Right cardiac atrium (tissue), 5 donors: Measurements from ENCODE around the gene PKNOX1. TPM values are rescaled to one million over a fixed set of nuclear protein-coding genes. Genes with fewer than 3 reads are reported as not detected.
"Not testable (repeated sequence)": the region's sequence is repeated elsewhere in the genome, so short reads cannot be mapped to it uniquely, and the experiment has no call there.

Source experiments
- ATAC-seq, 2 donors: fragments of 200-7000 bp; cut with Tn5 transposase; one replicate each; pipeline versions ENCODE4 v1.8.0 to v1.9.1; 2020; ENCODE audit warnings: moderate library complexity in 2 of 2, mild to moderate bottlenecking in 1 of 2
- DNase-seq, 3 donors: peaks; one replicate each; pipeline ENCODE4 v3.0.0-alpha.2; 2020
- H3K27ac ChIP-seq: one replicate; pipeline ENCODE4 v1.5.1; 2013; ENCODE audit warnings: mild to moderate bottlenecking, low read length, control low read depth, moderate library complexity
- H3K27me3 ChIP-seq: one replicate; pipeline ENCODE4 v1.6.1; 2013; ENCODE audit not compliant: control insufficient read depth, insufficient read depth
- H3K4me1 ChIP-seq: one replicate; pipeline ENCODE4 v1.6.1; 2013; ENCODE audit warnings: low read length; ENCODE audit not compliant: control insufficient read depth, insufficient read depth
- H3K4me3 ChIP-seq: one replicate; pipeline ENCODE4 v1.5.1; 2013; ENCODE audit warnings: low read length, control low read depth
- H3K9me3 ChIP-seq: one replicate; pipeline ENCODE4 v1.6.1; 2013; ENCODE audit warnings: low read length; ENCODE audit not compliant: control insufficient read depth
- WGBS: extraction: QIAGEN DNeasy Blood & Tissue Kit; methylation state at CpG from one replicate; pipeline ENCODE4 v1.1.7; 2013; 5-methylcytosine and 5-hydroxymethylcytosine counted together
- intact Hi-C, 4 donors: fragments of 100-400 bp; cut with DNase I; formaldehyde crosslinking; loops; one replicate each; pipeline versions ENCODE4 v1.11.0 to v1.14.0; 2022 to 2023
- polyA plus RNA-seq: library from polyadenylated mRNA; stranded (reverse); fragments of 200-250 nt; gene quantifications from one replicate; pipeline ENCODE4 v1.2.3, GENCODE V29; 2013
- total RNA-seq, 4 donors: library from RNA; stranded (reverse); fragmentation: NEBNext Ultra II Directional; extraction: Animal tissue kit (Norgen Biotek cat#: 25700); gene quantifications; one replicate each; pipeline ENCODE4 v1.2.1, GENCODE V29; 2021
- donor health status: healthy with polysubstance abuse.
- donor health status: DM: no; HTN: yes; CAD: no.
- donor health status: DM: no; HTN: no; CAD: no.
- donor health status: DM: no; HTN: yes; CAD: no; lungs with severe emphysema.
- donor health status: DM: yes; HTN: yes; CAD: no.

The PKNOX1 gene
- total and polyA plus RNA-seq, 5 donors = 3.7 to 9.0 (median 7.4) TPM

DNA sequence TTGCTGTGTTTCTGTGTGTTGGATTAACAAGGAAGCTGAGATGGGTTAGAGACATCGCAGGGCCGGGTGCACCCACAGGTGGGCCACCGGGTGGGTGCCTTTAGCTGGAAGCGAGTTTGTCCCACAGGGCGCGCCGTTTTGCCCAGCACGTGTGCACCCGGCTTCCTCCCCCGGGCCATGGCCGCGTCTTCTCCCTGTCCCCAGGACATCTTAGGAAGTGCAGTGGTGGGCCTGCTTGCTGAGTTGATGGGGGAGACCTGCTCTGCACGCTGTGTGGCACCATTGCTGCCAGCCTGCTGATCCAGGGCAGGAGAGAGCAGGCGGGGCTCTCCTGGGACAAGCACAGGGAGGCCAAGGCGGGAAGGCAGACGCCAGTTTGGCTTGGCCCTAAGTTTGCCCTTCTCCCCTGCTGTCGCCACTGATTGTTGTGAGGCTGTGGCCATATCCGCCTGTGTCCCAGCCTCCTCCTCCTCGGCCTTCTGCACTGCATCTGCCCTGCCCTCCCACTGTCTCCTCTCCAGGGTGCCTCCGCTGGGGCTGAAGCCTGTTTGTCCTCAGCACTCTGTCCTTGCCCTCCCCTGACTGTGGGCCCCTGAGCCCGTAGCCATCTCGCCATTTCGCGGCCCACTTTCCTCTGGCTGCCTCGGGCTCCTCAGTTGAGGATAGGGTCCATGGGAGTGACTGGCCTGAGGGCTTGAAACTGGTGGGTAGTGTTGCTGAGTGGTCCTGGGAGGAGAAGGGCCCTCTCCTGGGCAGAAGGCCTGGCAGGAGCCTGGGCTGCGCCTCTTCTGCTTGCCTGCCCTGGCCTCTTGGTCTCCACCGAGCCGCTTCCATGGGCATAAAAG lies 47.6 kb downstream of the PKNOX1 start:
- Histone ChIP-seq H3K9me3 (no peaks in the 10 kb centered on the region), H3K4me1 (no peaks in the 10 kb centered on the region), H3K27me3 (no peaks in the 10 kb centered on the region), H3K27ac (no peak overlapping the region), H3K4me3 (no peak overlapping the region)
- 92% methylated on average over 28 of the region's 28 CpGs for WGBS
- intact Hi-C loops = no loop called here
- no peak for DNase-seq
- ATAC-seq = peak in 1 of 2 donors; percentile 43

DNA sequence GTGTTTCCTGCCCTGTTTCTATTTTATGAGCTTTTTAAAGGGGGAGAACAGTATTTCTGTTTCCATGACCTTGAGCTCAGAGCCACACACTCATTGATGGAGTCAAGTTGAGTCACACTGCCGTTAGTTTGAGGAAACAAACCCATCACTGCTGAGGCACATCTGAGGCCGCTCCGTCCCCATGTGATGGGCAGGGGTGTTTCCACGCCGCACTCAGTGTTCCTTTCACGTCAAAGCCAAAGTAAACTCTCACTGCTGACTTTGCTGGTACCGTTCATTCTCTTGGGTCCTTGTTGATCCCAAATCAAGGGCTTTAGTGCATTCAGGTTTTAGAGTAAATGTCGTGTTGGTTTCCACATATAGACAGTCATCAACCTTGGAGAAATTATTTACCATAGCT lies 48.8 kb downstream of the PKNOX1 start:
- H3K27me3 ChIP-seq = no peaks in the 10 kb centered on the region
- WGBS = 92% methylated on average over 8 of the region's 8 CpGs
- no peaks in the 10 kb centered on the region for H3K4me1 ChIP-seq
- DNase-seq (no peak), ATAC-seq (no peak)
- no peak overlapping the region for H3K27ac ChIP-seq
- intact Hi-C loops = no loop called here
- no peaks in the 10 kb centered on the region for H3K9me3 ChIP-seq
- H3K4me3 ChIP-seq = no peak overlapping the region

DNA sequence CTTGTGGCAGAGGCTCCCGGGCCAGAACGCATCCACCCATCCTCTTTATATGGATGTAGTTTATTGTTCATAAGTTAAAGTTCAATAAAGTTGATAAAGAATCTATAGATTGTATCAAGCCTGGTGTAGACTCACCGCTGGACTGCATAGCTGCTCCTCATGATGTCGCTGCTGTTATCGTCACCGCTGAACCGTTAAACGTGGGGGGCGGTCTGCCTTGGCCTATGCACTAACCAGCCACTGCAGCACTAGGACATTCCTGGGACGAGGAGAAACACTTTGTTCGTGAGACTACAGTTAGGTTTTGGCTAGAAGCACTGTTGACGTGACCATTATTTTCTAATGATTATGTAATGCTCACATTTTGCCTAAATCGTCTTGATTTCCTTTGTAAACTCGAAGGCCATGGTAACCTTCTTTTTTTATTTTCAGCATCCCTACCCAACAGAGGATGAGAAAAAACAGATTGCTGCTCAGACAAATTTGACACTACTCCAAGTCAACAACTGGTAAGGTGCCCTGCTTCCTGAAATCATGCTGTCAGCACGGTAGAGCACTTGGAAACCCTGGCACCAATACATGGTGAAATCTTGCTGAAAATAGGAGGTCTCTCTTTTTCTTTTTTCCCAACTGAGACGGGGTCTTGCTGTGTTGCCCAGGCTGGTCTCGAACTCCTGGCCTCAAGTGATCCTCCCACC lies 50.2 kb downstream of the PKNOX1 start:
- DNase-seq (no peak), ATAC-seq (no peak)
- Histone ChIP-seq H3K4me1 (no peaks in the 10 kb centered on the region), H3K9me3 (no peaks in the 10 kb centered on the region), H3K27me3 (no peaks in the 10 kb centered on the region), H3K27ac (no peak overlapping the region), H3K4me3 (no peak overlapping the region)
- WGBS = 77% methylated on average over 17 of the region's 17 CpGs
- intact Hi-C loops = no loop called here

DNA sequence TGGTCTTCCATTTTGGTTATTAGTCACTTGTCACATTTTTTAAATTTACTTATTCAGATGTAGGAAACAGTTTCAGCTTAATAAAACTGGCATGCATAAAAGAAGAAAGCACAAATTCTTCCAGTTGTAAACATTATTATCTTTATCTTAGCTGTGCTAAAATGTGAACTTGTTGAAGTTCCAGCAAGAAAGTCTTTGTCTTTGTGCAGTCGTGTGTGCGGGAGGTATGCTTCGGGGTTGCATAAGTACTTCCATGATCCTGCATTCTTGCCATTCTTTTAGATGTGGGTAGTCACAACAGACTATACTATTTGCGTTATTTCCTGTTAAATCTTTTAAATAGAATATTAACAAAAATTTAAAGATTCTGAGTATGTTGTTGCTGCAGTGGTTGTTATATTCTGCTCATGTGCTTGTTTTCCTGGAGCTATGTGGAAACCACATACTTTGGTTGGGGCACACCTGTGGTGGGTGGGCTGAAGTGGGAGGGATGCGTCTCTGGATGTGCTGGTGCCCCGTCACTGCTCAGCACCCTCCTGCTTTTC lies 51.3 kb downstream of the PKNOX1 start:
- Histone ChIP-seq H3K4me1 (no peaks in the 10 kb centered on the region), H3K4me3 (no peak overlapping the region), H3K27ac (no peak overlapping the region), H3K9me3 (no peaks in the 10 kb centered on the region), H3K27me3 (no peaks in the 10 kb centered on the region)
- DNase-seq = no peak
- no peak for ATAC-seq
- intact Hi-C loops = no loop called here
- WGBS = 75% methylated on average over 6 of the region's 6 CpGs

DNA sequence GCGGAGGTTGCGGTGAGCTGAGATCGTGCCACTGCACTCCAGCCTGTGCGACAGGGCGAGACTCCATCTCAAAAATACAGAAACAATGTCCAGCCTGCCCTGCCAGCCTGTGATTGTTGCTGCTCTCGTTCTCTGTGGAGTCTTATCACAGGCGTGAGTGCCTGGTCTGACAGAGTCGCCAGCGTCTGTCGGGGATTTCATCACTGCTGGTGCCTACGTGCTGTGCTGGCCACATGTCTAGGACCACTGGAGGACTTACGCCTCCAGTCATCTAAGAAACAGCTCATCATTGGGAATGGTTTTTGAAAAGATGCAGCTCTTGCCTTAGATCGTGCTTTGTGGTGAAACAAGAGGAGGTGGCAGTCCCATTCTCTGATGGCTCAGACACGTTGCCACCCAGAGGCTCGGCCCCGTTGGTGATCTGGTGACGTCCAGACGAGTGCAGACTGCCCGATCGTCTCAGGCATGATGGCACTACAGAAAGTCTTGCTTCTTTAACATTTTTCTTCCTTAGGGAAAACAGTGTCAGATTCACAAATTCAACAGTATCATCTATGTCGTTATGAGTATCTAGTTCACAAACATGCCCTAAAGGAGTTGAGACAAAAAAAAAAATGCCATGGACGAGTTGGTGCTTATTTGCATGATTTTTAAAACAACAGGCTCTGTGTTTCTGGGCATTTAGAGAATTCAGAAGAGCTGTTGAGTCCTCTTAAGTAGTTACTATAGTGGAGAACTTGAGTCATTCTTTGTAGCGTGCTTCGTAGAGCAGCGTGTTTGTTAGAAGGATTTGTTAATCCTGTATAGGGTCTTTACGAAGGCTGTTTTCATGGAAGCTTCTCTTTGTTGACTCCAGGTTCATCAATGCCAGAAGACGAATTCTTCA lies 53.7 kb downstream of the PKNOX1 start:
- Histone ChIP-seq H3K27ac (no peak overlapping the region), H3K9me3 (no peaks in the 10 kb centered on the region), H3K27me3 (no peaks in the 10 kb centered on the region), H3K4me3 (no peak overlapping the region), H3K4me1 (no peaks in the 10 kb centered on the region)
- DNase-seq (no peak), ATAC-seq (peak; percentile 29 to 40)
- 75% methylated on average over 27 of the region's 27 CpGs for WGBS
- intact Hi-C loops = no loop called here

DNA sequence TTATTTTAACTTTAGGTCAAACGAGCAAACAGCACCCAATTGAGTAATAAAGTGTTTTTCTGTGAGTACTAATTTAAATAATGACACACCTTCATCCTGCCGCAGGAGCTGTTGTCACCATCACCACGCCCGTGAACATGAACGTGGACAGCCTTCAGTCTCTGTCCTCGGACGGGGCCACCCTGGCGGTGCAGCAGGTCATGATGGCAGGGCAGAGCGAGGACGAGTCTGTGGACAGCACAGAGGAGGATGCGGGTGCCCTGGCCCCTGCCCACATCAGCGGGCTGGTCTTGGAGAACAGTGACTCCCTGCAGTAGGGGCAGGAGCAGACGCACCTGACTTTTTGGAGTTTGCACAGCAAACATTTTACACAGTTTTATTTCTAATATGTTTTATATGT lies 55.4 kb downstream of the PKNOX1 start:
- no peak overlapping the region for H3K27ac ChIP-seq
- intact Hi-C loops = no loop called here
- H3K4me3 ChIP-seq = no peak overlapping the region
- H3K4me1 ChIP-seq = no peaks in the 10 kb centered on the region
- no peaks in the 10 kb centered on the region for H3K27me3 ChIP-seq
- WGBS = 94% methylated on average over 13 of the region's 13 CpGs
- H3K9me3 ChIP-seq = no peaks in the 10 kb centered on the region
- ATAC-seq (no peak), DNase-seq (no peak)

DNA sequence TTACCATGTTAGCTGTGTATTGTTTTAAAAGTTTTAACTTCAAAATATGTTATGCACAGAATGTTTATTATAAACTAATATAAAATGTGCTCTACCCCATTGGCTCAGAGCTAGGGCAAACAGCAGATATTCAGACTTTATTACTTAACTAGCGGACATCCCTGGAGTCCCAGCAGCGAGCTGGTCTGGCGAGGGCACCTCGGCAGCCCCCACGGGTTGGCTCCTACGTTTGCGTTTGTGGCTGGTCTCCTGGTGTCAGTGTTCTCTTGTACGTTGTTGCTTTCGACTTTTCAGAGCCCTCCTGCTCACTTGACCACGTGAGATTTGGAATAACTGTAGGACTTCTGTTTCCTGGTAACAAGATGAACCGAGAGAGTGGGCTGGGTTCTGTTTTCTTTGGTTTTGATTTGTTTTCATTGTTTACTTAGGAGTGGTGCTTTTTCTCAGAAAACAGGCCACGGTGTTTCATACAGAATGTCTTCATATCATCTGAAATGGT lies 56.8 kb downstream of the PKNOX1 start:
- intact Hi-C loops = no loop called here
- no peak overlapping the region for H3K27ac ChIP-seq
- H3K4me3 ChIP-seq = no peak overlapping the region
- H3K9me3 ChIP-seq = no peaks in the 10 kb centered on the region
- H3K27me3 ChIP-seq = no peaks in the 10 kb centered on the region
- no peaks in the 10 kb centered on the region for H3K4me1 ChIP-seq
- DNase-seq (no peak), ATAC-seq (no peak)
- 81% methylated on average over 12 of the region's 12 CpGs for WGBS

DNA sequence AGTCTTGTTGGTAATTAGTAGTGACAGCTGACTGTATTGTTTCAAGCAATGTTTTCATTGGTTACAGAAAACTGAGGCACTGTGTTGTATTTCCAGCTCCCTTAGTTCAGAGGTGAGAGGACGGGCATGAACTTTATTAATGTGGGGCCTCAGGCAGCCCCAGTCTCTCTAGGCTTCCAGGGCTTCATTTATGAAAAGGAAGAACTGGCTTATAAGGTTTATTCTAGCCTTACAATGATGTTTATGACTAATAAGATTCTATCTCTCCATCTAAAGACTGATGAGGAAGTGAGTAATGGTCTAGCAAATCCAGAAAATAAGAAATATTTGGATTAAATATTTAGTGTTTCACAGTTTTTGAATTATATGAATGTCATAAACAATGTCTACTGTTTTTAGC lies 59.7 kb downstream of the PKNOX1 start:
- DNase-seq (no peak), ATAC-seq (no peak)
- Histone ChIP-seq H3K27me3 (no peaks in the 10 kb centered on the region), H3K4me3 (no peak overlapping the region), H3K4me1 (no peaks in the 10 kb centered on the region), H3K27ac (no peak overlapping the region), H3K9me3 (no peaks in the 10 kb centered on the region)
- intact Hi-C loops = no loop called here
- WGBS = 99% methylated on average over 1 of the region's 1 CpG

DNA sequence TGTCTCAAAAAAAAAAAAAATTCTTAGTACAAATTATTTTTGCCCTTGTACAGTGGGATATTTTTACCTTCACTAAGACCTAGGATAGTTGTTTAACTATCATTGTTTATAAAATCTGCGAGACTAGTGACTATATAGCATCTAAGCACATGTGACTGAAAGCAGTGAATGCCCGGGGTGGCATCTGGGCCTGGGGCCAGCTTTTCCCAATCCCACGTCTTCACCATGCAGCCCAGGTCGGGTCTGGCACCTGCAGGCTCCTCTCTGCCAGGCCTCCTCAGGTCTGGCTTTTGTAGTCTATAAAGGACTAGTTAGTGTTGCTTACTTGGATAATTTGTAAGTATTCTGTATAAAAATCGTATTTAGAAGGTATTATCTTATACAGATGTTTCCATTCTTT lies 60.5 kb downstream of the PKNOX1 start:
- H3K27me3 ChIP-seq = no peaks in the 10 kb centered on the region
- WGBS = 65% methylated on average over 5 of the region's 5 CpGs
- no peaks in the 10 kb centered on the region for H3K9me3 ChIP-seq
- H3K4me1 ChIP-seq = no peaks in the 10 kb centered on the region
- intact Hi-C loops = no loop called here
- ATAC-seq (no peak), DNase-seq (peak in 1 of 3 donors; percentile 58)
- no peak overlapping the region for H3K4me3 ChIP-seq
- H3K27ac ChIP-seq = no peak overlapping the region

DNA sequence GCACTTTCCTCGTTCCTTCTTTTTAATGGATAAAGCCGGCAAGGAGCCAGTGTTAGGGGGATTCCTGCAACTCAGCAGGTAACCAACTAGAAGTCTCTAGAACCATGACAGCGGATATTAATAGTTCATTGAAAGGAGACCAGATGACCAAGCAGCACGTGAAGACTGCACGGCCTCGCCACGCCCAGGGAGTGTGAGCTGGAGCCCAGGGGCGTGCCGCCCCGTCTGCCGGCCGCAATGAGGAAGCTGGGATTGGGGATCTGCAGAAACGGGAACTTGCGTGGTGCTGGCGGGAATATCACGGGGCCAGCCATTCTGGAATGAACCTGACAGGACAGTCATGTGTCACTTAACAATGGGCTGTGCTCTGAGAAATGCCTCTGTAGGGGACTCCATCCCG lies 62.5 kb downstream of the PKNOX1 start:
- H3K4me3 ChIP-seq, H3K27me3 ChIP-seq, H3K4me1 ChIP-seq, H3K27ac ChIP-seq, intact Hi-C loops, H3K9me3 ChIP-seq: not testable (repeated sequence)
- DNase-seq = peak in 2 of 3 donors; percentile 83
- 95% methylated on average over 11 of the region's 17 CpGs for WGBS
- ATAC-seq = peak; percentile 32 to 58
